Liver (tissue), 9 donors: ENCODE measurements around the gene CXXC5. TPM values are rescaled to one million over a fixed set of nuclear protein-coding genes. Genes with fewer than 3 reads are reported as not detected.
A peak's percentile ranks its signal among the peaks of the same experiment; 100 is the strongest.

Experiments used
- DNase-seq: peaks from one replicate; pipeline ENCODE4 v3.0.0-alpha.2; 2017; ENCODE audit warnings: low spot score
- H3K27ac ChIP-seq, 2 donors: one replicate each; pipeline ENCODE4 v1.7.0; 2013; ENCODE audit warnings: inconsistent platforms in 2 of 2, low read length in 2 of 2, control low read depth in 1 of 2, low read depth in 1 of 2, mild to moderate bottlenecking in 1 of 2
- H3K27me3 ChIP-seq, 4 donors: one replicate each; pipeline versions ENCODE4 v1.6.1 to v1.7.0; 2013; ENCODE audit warnings: low read length in 3 of 4, inconsistent platforms in 1 of 4, mild to moderate bottlenecking in 1 of 4, moderate library complexity in 1 of 4; ENCODE audit not compliant: control insufficient read depth in 4 of 4, insufficient read depth in 4 of 4
- H3K36me3 ChIP-seq, 4 donors: one replicate each; pipeline versions ENCODE4 v1.6.1 to v1.7.0; 2013; ENCODE audit warnings: low read length in 3 of 4, mild to moderate bottlenecking in 3 of 4, low read depth in 1 of 4, moderate library complexity in 1 of 4; ENCODE audit not compliant: control insufficient read depth in 4 of 4, insufficient read depth in 3 of 4
- H3K4me1 ChIP-seq, 4 donors: one replicate each; pipeline versions ENCODE4 v1.6.1 to v1.7.0; 2013; ENCODE audit warnings: low read length in 3 of 4, mild to moderate bottlenecking in 3 of 4, moderate library complexity in 1 of 4; ENCODE audit not compliant: control insufficient read depth in 4 of 4, insufficient read depth in 4 of 4
- H3K4me3 ChIP-seq, 3 donors: one replicate each; pipeline versions ENCODE4 v1.6.1 to v1.7.0; 2013; ENCODE audit warnings: low read length in 3 of 3, control low read depth in 1 of 3, low read depth in 1 of 3, mild to moderate bottlenecking in 1 of 3
- H3K9ac ChIP-seq, 2 donors: one replicate each; pipeline ENCODE4 v1.7.0; 2013; ENCODE audit warnings: low read length in 2 of 2, mild to moderate bottlenecking in 2 of 2, moderate library complexity in 2 of 2, control low read depth in 1 of 2, low read depth in 1 of 2
- H3K9me3 ChIP-seq, 4 donors: one replicate each; pipeline versions ENCODE4 v1.6.1 to v1.7.0; 2013; ENCODE audit warnings: low read length in 3 of 4; ENCODE audit not compliant: control insufficient read depth in 4 of 4
- CTCF ChIP-seq: fragments of 150-350 bp; IDR thresholded peaks from 2 replicates; pipeline ENCODE4 v1.5.1; 2017; ENCODE audit warnings: improper control_type of control experiment, low read depth, low read length; ENCODE audit not compliant: missing input control
- EGR1 ChIP-seq, 2 donors: IDR thresholded peaks; 2 replicates each; pipeline ENCODE4 v1.6.1; 2016 to 2018; ENCODE audit warnings: antibody characterized with exemption in 2 of 2, low read depth in 2 of 2
- FOXA1 ChIP-seq: IDR thresholded peaks from 2 replicates; pipeline ENCODE4 v1.6.1; 2016; ENCODE audit warnings: antibody characterized with exemption
- FOXA2 ChIP-seq: IDR thresholded peaks from 2 replicates; pipeline ENCODE4 v1.6.1; 2016; ENCODE audit warnings: antibody characterized with exemption
- GABPA ChIP-seq, 2 donors: IDR thresholded peaks in 1 of 2; conservative IDR thresholded peaks in 1 of 2; 2 replicates each; pipeline ENCODE4 v1.6.1; 2016; ENCODE audit warnings: antibody characterized with exemption in 2 of 2, mild to moderate bottlenecking in 1 of 2, moderate library complexity in 1 of 2
- HNF4A ChIP-seq, 2 donors: conservative IDR thresholded peaks; 2 replicates each; pipeline ENCODE4 v1.6.1; 2016; ENCODE audit warnings: antibody characterized with exemption in 2 of 2, mild to moderate bottlenecking in 2 of 2
- HNF4G ChIP-seq: IDR thresholded peaks from 2 replicates; pipeline ENCODE4 v1.6.1; 2016; ENCODE audit warnings: antibody characterized with exemption
- JUND ChIP-seq, 2 donors: IDR thresholded peaks; 2 replicates each; pipeline ENCODE4 v1.6.1; 2016; ENCODE audit warnings: antibody characterized with exemption in 2 of 2
- MAX ChIP-seq: IDR thresholded peaks from 2 replicates; pipeline ENCODE4 v1.6.1; 2016; ENCODE audit warnings: antibody characterized with exemption
- NR2F2 ChIP-seq: IDR thresholded peaks from 2 replicates; pipeline ENCODE4 v1.6.1; 2016; ENCODE audit warnings: antibody characterized with exemption
- RAD21 ChIP-seq, 2 donors: IDR thresholded peaks; 2 replicates each; pipeline ENCODE4 v1.6.1; 2016; ENCODE audit warnings: antibody characterized with exemption in 2 of 2, mild to moderate bottlenecking in 2 of 2
- RXRA ChIP-seq, 2 donors: IDR thresholded peaks; 2 replicates each; pipeline ENCODE4 v1.6.1; 2017 to 2018; ENCODE audit warnings: antibody characterized with exemption in 2 of 2, mild to moderate bottlenecking in 1 of 2
- SP1 ChIP-seq: IDR thresholded peaks from 2 replicates; pipeline ENCODE4 v1.6.1; 2018; ENCODE audit warnings: antibody characterized with exemption, mild to moderate bottlenecking
- TAF1 ChIP-seq: conservative IDR thresholded peaks from 2 replicates; pipeline ENCODE4 v1.6.1; 2016; ENCODE audit warnings: antibody characterized with exemption, mild to moderate bottlenecking
- YY1 ChIP-seq: IDR thresholded peaks from 2 replicates; pipeline ENCODE4 v1.6.1; 2016; ENCODE audit warnings: antibody characterized with exemption, mild to moderate bottlenecking
- ZBTB33 ChIP-seq: IDR thresholded peaks from 2 replicates; pipeline ENCODE4 v1.6.1; 2016; ENCODE audit warnings: antibody characterized with exemption
- WGBS: extraction: QIAGEN DNeasy Blood & Tissue Kit; methylation state at CpG from one replicate; pipeline ENCODE4 v1.1.7; 2013; 5-methylcytosine and 5-hydroxymethylcytosine counted together
- polyA plus RNA-seq, 2 donors: library from polyadenylated mRNA; stranded (reverse) in 1 of 2; unstranded in 1 of 2; fragments of 200-250 nt in 1 of 2; fragments of >200 nt in 1 of 2; fragmentation: Nextera tagmentation in 1 of 2; extraction: Ambion mirVana in 1 of 2; gene quantifications; one replicate each; pipeline versions ENCODE4 v1.2.1 to v1.2.3, GENCODE V29; 2013 to 2015
- total RNA-seq, 2 donors: library from RNA; depleted of rRNA; stranded (reverse); fragments of >200 nt; gene quantifications; one replicate each; pipeline ENCODE4 v1.2.3, GENCODE V29; 2014
- TF ChIP-seq, protein P1 (sequence below): IDR thresholded peaks from 2 replicates; pipeline ENCODE4 v1.6.1; 2016; ENCODE audit warnings: antibody characterized with exemption
- TF ChIP-seq, protein P2 (sequence below): IDR thresholded peaks from 2 replicates; pipeline ENCODE4 v1.6.1; 2016; ENCODE audit warnings: antibody characterized with exemption, mild to moderate bottlenecking
- donor health status: healthy.
- donor health status: healthy.
- donor health status: healthy.
- donor health status: healthy.
- donor health status: healthy.

CXXC5 gene
- total and polyA plus RNA-seq, 4 donors, result 40.6 to 78.6 (median 64.5) TPM

DNA sequence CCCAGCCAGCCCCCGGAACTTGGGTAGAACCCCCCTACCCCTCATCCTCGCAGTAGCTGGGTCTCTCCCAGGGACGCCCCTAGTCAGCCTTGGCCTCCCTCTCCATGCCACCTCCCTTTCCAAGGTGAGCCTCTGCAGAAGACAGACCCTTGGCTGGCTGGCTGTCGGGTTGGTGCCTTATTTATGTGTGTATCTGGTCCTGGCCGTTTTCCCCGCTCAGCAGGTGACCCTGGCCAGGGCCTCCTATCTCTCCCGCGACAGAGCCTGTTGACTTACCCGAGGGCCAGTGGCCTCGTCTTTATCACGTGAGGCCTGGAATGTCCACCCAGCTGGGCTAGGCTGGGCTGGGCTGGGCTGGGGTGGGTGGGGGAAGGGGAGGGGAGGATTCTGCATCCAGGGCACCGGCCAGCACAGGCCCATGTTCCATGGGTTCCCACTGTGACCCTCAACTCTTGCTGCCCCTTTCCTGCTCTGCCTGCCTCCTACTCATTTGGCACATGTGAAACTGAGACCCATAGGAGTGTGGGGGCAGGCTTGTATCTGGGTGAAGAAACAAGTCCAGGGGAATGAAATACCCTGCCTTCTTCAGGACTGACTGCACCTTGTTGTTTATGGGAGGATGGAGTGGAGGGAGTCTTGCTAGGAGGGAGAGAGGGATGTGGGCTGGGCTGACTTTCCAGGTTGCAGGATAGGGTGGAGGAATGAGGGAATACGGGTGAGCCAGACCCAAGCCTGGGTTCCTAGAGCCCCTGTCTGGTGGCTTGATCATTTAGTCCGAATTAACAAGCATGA, 3.1 kb downstream of the CXXC5 start:
- 19% methylated on average over 14 of the region's 14 CpGs for WGBS
- no peaks in the 10 kb centered on the region for H3K9me3 ChIP-seq
- H3K9ac ChIP-seq, result peak overlapping the region in 1 of 2 donors; percentile 87
- H3K27me3 ChIP-seq, result no peaks in the 10 kb centered on the region
- peak overlapping the region; percentile 93 to 96 for H3K27ac ChIP-seq
- DNase-seq, result peak; percentile 83
- peaks cover 30 to 78% (median 62%) of the 10 kb centered on the region in 4 donors for H3K4me1 ChIP-seq
- H3K36me3 ChIP-seq, result no peaks in the 10 kb centered on the region
- TF ChIP-seq TAF1, result peak; percentile 34
- peak in 1 of 2 donors; percentile 69 for TF ChIP-seq EGR1 (IDR thresholded peaks at IDR 0.05; ENCODE audit: low read depth in 2 of 2)
- TF ChIP-seq SP1, result peak; percentile 36
- TF ChIP-seq HNF4G, result no peak
- TF ChIP-seq, protein P1, sequence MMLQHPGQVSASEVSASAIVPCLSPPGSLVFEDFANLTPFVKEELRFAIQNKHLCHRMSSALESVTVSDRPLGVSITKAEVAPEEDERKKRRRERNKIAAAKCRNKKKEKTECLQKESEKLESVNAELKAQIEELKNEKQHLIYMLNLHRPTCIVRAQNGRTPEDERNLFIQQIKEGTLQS, result no peak
- TF ChIP-seq FOXA1, result peak; percentile 94
- TF ChIP-seq NR2F2, result peak; percentile 20
- no peak for TF ChIP-seq JUND (IDR thresholded peaks at IDR 0.05)
- TF ChIP-seq GABPA (IDR thresholded peaks at IDR 0.05 in 1 of 2, conservative IDR thresholded peaks at IDR 0.05 in 1 of 2), result no peak
- peak; percentile 42 to 77 for TF ChIP-seq HNF4A (conservative IDR thresholded peaks at IDR 0.05)
- peak; percentile 61 for TF ChIP-seq MAX
- TF ChIP-seq, protein P2, sequence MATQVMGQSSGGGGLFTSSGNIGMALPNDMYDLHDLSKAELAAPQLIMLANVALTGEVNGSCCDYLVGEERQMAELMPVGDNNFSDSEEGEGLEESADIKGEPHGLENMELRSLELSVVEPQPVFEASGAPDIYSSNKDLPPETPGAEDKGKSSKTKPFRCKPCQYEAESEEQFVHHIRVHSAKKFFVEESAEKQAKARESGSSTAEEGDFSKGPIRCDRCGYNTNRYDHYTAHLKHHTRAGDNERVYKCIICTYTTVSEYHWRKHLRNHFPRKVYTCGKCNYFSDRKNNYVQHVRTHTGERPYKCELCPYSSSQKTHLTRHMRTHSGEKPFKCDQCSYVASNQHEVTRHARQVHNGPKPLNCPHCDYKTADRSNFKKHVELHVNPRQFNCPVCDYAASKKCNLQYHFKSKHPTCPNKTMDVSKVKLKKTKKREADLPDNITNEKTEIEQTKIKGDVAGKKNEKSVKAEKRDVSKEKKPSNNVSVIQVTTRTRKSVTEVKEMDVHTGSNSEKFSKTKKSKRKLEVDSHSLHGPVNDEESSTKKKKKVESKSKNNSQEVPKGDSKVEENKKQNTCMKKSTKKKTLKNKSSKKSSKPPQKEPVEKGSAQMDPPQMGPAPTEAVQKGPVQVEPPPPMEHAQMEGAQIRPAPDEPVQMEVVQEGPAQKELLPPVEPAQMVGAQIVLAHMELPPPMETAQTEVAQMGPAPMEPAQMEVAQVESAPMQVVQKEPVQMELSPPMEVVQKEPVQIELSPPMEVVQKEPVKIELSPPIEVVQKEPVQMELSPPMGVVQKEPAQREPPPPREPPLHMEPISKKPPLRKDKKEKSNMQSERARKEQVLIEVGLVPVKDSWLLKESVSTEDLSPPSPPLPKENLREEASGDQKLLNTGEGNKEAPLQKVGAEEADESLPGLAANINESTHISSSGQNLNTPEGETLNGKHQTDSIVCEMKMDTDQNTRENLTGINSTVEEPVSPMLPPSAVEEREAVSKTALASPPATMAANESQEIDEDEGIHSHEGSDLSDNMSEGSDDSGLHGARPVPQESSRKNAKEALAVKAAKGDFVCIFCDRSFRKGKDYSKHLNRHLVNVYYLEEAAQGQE, result peak; percentile 64
- peak; percentile 78 to 91 for TF ChIP-seq RXRA (IDR thresholded peaks at IDR 0.05)
- TF ChIP-seq RAD21 (IDR thresholded peaks at IDR 0.05), result peak in 1 of 2 donors; percentile 37
- TF ChIP-seq FOXA2, result peak; percentile 87
- peak; percentile 59 for TF ChIP-seq YY1
- TF ChIP-seq ZBTB33, result peak; percentile 59
- no peak for TF ChIP-seq CTCF
- H3K4me3 ChIP-seq, result peak overlapping the region; percentile 67 to 92 (median 92)
